ENCODE measurements around the gene C1orf116. TPM values are rescaled to one million over a fixed set of nuclear protein-coding genes. Genes with fewer than 3 reads are reported as not detected.

Gene C1orf116
- total RNA-seq, 1 experiment from 2014 or later, result 36.7 TPM

GRCh38 chr1:207029701-207030521 lies 2.6 kb downstream of the C1orf116 start:
- peaks cover 22% of the 10 kb centered on the region for H3K79me2 ChIP-seq (ENCODE audit: low read depth)
- H4K20me1 ChIP-seq (ENCODE audit: insufficient read depth), result no peaks in the 10 kb centered on the region
- TF ChIP-seq, protein P1, sequence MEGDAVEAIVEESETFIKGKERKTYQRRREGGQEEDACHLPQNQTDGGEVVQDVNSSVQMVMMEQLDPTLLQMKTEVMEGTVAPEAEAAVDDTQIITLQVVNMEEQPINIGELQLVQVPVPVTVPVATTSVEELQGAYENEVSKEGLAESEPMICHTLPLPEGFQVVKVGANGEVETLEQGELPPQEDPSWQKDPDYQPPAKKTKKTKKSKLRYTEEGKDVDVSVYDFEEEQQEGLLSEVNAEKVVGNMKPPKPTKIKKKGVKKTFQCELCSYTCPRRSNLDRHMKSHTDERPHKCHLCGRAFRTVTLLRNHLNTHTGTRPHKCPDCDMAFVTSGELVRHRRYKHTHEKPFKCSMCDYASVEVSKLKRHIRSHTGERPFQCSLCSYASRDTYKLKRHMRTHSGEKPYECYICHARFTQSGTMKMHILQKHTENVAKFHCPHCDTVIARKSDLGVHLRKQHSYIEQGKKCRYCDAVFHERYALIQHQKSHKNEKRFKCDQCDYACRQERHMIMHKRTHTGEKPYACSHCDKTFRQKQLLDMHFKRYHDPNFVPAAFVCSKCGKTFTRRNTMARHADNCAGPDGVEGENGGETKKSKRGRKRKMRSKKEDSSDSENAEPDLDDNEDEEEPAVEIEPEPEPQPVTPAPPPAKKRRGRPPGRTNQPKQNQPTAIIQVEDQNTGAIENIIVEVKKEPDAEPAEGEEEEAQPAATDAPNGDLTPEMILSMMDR (conservative IDR thresholded peaks at IDR 0.05), result no peak
- TF ChIP-seq EZH2 (IDR thresholded peaks at IDR 0.05; ENCODE audit: low read depth), result no peak
- H3K4me3 ChIP-seq, result no peak overlapping the region; the same call in 1 of the 2 replicates
- no peaks in the 10 kb centered on the region for H3K9me2 ChIP-seq (ENCODE audit: insufficient read depth)
- intact Hi-C loops (cut with micrococcal nuclease; ENCODE audit: unreplicated experiment), result loop anchor here (10.0 kb wide), 1 partner anchor 295 kb away; the partner anchor contains the start of gene CD55
- H3K9me3 ChIP-seq (ENCODE audit: insufficient read depth, low read depth), result no peaks in the 10 kb centered on the region
- H3K36me3 ChIP-seq (ENCODE audit: low read depth), result no peaks in the 10 kb centered on the region
- no peaks in the 10 kb centered on the region for H3K27me3 ChIP-seq (ENCODE audit: insufficient read depth, low read depth)
- ChIA-PET CTCF (no interaction called here), POLR2A (ENCODE audit: unreplicated experiment) (interaction anchor here (0.7 to 1.1 kb wide), 2 partner anchors 9 to 23 kb away, joined by 4 read pairs; partner anchors contain the start of gene PFKFB2)
- no peak overlapping the region for H3K27ac ChIP-seq
- H3K4me1 ChIP-seq (replicated peaks; ENCODE audit: insufficient read depth), result peaks cover 98% of the 10 kb centered on the region
- BruUV-seq (replicated peaks), result no TSS peak
- H3F3A ChIP-seq (ENCODE audit: insufficient read depth, low read depth), result peaks cover 50% of the 10 kb centered on the region
- DNase-seq, result no peak
- H3K4me2 ChIP-seq, result peak overlapping the region; percentile 84
- no peak overlapping the region for H2AFZ ChIP-seq

GRCh38 chr1:207028884-207029650 lies 3.5 kb downstream of the C1orf116 start:
- POLR2A ChIA-PET (ENCODE audit: unreplicated experiment), result interaction anchor here (0.6 to 1.1 kb wide), 4 partner anchors 8 to 283 kb away, joined by 3 to 5 read pairs (median 4); partner anchors contain the start of gene PFKFB2
- no peaks in the 10 kb centered on the region for H3K9me3 ChIP-seq (ENCODE audit: insufficient read depth, low read depth)
- no peaks in the 10 kb centered on the region for H3K36me3 ChIP-seq (ENCODE audit: low read depth)
- intact Hi-C loops (cut with micrococcal nuclease; ENCODE audit: unreplicated experiment), result loop anchor here (10.0 kb wide), 1 partner anchor 296 kb away; the partner anchor contains the start of gene CD55
- CTCF ChIA-PET, result no interaction called here
- H3K27me3 ChIP-seq (ENCODE audit: insufficient read depth, low read depth), result no peaks in the 10 kb centered on the region
- H3K9me2 ChIP-seq (ENCODE audit: insufficient read depth), result no peaks in the 10 kb centered on the region
- TF ChIP-seq, protein P1 (conservative IDR thresholded peaks at IDR 0.05), result no peak
- TF ChIP-seq EZH2 (IDR thresholded peaks at IDR 0.05; ENCODE audit: low read depth), result no peak
- H2AFZ ChIP-seq, result no peak overlapping the region
- peak overlapping the region; percentile 62; the same call in 1 of the 2 replicates for H3K4me2 ChIP-seq
- H3F3A ChIP-seq (ENCODE audit: insufficient read depth, low read depth), result peaks cover 51% of the 10 kb centered on the region
- no peak overlapping the region for H3K4me3 ChIP-seq
- H3K27ac ChIP-seq, result 0 out of 2 replicates have a peak overlapping the region, but pooled peaks have one; percentile 97
- BruUV-seq (replicated peaks), result no TSS peak
- peaks cover 98% of the 10 kb centered on the region for H3K4me1 ChIP-seq (replicated peaks; ENCODE audit: insufficient read depth)
- H3K79me2 ChIP-seq (ENCODE audit: low read depth), result peaks cover 24% of the 10 kb centered on the region
- H4K20me1 ChIP-seq (ENCODE audit: insufficient read depth), result no peaks in the 10 kb centered on the region
- no peak for DNase-seq

- no peak for TF ChIP-seq EZH2 (IDR thresholded peaks at IDR 0.05; ENCODE audit: low read depth)
- TF ChIP-seq, protein P1 (conservative IDR thresholded peaks at IDR 0.05), result no peak
- H3K36me3 ChIP-seq (ENCODE audit: low read depth), result no peaks in the 10 kb centered on the region
- H4K20me1 ChIP-seq (ENCODE audit: insufficient read depth), result no peaks in the 10 kb centered on the region
- peak overlapping the region; percentile 97 for H3K27ac ChIP-seq
- H3F3A ChIP-seq (ENCODE audit: insufficient read depth, low read depth), result peaks cover 40% of the 10 kb centered on the region
- no peak for DNase-seq
- peak overlapping the region; percentile 13; the same call in 1 of the 2 replicates for H3K4me3 ChIP-seq
- H3K4me2 ChIP-seq, result peak overlapping the region; percentile 62
- no peaks in the 10 kb centered on the region for H3K9me3 ChIP-seq (ENCODE audit: insufficient read depth, low read depth)
- no peaks in the 10 kb centered on the region for H3K27me3 ChIP-seq (ENCODE audit: insufficient read depth, low read depth)
- no peak overlapping the region for H2AFZ ChIP-seq
- ChIA-PET CTCF (interaction anchor here (1.0 kb wide), 1 partner anchor 24 kb away, joined by 5 read pairs; no protein-coding TSS in a partner anchor), POLR2A (ENCODE audit: unreplicated experiment) (interaction anchor here (1.2 kb wide), 1 partner anchor 21 kb away, joined by 3 read pairs; no protein-coding TSS in a partner anchor)
- H3K4me1 ChIP-seq (replicated peaks; ENCODE audit: insufficient read depth), result peaks cover 93% of the 10 kb centered on the region
- intact Hi-C loops (cut with micrococcal nuclease; ENCODE audit: unreplicated experiment), result loop anchor here (1.0 to 10.0 kb wide), 6 partner anchors 21 to 297 kb away; partner anchors contain the start of gene CD55
- no TSS peak for BruUV-seq (replicated peaks)
- no peaks in the 10 kb centered on the region for H3K9me2 ChIP-seq (ENCODE audit: insufficient read depth)
- H3K79me2 ChIP-seq (ENCODE audit: low read depth), result peaks cover 24% of the 10 kb centered on the region
Measured at GRCh38 chr1:207027921-207028320, 4.6 kb downstream of the C1orf116 start.
